HG02623 (cell line): ENCODE data around the gene CYP26B1.

ENCODE experiments used
- ATAC-seq: cut with Tn5 transposase; IDR thresholded peaks from one replicate; pipeline ENCODE4 v1.9.1; 2021; ENCODE audit warnings: moderate library complexity; ENCODE audit not compliant: unreplicated experiment

CYP26B1 gene

GRCh38 chr2:72147303-72147971, at the start of gene CYP26B1:
Gene CYP26B1 (minus strand): TSS chr2:72147862. CDS start chr2:72147834, 28 bp downstream.
- no peak for ATAC-seq

DNA sequence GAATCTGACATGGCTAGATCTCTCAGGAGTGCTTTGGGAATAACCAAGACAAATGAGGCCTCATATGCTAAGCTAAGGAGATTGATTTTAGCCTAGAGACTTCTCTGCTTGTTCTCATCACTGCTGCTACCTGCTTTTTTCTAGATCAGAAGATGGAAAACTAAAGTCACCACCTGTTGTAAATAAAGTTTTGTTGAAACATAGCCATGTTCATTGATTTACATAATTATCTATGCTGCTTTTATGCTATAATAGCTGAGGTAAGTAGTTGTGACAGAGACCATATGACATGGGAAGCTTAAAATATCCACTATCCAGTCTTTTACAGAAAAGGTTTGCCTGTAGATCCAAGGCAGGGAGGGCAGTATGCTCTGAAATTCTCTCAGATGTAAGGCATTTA, 46.1 kb upstream of the CYP26B1 start:
- ATAC-seq: no peak

DNA sequence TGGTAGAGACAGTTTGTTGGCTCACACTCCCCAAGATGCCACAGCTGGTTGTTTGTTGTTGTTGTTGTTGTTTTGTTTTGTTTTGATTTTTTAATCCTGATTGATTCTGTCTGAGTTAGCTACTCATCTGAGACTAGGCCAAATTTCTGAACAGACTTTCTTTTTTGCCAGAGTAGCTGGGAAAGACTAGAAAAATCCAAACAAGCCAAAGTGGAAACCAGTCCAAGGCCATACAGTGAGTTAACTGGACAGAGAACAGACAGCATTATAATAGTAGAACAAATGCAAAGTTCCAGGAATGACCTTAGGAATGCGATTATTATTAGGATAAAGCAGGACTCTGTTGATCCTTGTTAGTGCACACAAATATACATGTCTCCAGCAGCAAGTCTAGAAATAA, 43.8 kb upstream of the CYP26B1 start:
- ATAC-seq: no peak

GRCh38 chr2:72185206-72185605, 37.5 kb upstream of the CYP26B1 start:
- ATAC-seq: no peak

- ATAC-seq: no peak
Measured at GRCh38 chr2:72183466-72183865, 35.8 kb upstream of the CYP26B1 start.

- no peak for ATAC-seq
Measured at GRCh38 chr2:72183016-72183415, 35.4 kb upstream of the CYP26B1 start.

DNA sequence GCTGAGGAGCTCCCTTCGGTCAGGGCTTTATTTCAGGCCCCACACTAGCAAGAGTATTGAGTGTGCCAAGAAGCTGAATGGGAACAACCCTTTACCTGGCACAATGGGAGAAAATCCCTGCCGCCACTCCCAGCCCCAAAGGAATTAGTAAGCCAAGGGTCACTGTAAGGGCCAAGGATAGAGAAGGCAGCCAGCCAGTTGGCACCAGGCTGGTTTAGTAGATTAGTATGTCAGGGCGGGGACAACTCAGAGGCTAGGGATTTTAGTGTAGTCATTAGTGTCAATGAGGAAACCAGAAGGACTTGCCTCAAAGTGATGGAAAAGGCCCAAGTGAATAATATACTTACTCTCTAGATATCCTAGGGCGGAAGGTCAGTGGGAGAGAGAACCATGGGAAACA, 34.9 kb upstream of the CYP26B1 start:
- ATAC-seq: no peak

DNA sequence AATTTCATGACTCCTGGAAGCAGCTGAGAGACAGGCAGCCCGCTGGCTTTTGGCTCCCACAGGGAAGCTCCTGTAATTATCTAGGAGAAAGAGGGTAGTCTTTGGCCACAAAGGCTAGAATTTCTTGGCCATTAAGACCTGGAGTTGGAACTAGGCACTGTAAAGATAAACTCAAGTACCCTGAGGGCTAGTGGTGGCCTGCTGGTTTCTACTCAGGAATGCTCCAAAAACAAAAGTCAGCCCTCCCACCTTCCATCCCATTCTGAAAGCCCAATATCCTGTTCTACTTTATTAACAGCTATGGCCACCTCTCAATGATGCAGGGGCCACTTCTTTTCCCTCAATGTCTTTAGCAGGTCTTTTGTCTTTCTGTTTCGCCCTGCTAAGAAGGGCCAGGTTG, 34.0 kb upstream of the CYP26B1 start:
- ATAC-seq: no peak

DNA sequence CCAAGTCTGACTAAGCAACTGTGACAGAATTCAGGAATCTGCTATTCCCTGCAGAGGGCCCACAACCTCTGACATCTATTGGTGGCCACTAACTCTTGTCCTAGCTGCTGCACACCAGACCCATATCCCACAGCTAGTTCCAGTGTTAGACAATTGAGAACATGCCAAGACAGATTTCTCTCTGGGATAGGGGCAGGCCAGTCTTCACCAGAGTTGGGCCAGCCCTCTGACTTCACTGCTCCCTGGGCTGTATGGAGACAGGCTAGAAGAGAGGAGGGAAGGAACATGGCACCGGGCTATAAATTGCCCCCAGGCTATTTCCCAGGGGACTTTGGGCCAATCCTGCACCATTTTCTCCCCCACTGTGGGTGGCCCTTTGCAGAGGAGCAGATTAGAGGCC, 32.7 kb upstream of the CYP26B1 start:
- ATAC-seq: no peak

GRCh38 chr2:72178551-72178950, 30.9 kb upstream of the CYP26B1 start:
- no peak for ATAC-seq

DNA sequence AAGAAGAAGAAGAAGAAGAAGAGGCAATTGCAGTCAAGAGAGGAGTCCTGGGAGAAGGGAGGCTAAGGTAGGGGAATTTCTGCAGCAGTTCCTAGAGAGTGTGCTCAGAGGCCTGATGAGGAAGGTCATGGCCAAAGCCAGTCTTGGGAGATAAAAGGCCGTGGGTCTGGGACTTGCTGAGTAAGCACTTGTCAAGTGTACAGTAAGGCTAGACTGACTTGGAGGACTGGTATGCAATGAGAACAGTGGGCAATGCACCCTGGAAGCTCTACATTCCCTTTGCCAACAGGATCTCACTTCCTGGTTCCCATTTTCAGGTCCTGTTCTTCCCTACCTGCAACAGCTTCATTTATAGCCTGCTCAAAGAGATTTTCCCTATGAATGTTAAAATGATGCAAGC, 28.6 kb upstream of the CYP26B1 start:
- ATAC-seq: no peak

- ATAC-seq: no peak
Measured at GRCh38 chr2:72175636-72176035, 28.0 kb upstream of the CYP26B1 start.

DNA sequence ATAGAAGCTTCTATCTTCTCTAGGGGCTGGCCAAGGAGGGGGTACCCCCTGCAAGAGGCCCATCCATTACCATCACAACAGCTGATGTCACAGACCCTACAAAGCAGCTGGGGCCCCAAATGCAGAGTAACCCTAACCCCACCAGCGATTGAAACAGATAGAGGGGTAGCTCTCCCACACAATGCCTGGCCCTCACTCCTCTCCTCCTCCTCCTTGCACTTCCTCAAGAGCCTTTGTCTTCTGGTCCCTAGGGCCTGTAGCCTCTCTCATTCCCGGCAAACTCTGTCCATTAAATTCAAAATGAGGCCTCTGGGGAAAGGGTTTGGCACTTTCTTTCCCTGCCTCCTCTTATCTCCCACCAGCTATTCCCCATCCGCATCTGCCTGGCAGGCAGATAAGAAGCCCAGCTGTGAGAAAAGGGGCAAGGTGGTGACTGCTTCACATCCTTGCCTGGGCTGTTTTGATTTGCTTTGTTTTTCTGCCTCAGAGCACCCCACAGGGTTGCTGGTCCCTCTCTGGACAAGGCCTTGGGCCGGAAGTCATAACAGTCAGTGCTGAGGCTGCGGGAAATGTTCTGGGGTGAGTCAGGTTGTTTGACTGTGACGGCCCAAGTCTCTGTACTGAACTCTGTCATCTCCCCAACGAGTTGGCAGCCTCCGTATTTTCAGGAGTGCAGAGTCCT, 26.1 kb upstream of the CYP26B1 start:
- no peak for ATAC-seq

GRCh38 chr2:72172478-72172877, 24.8 kb upstream of the CYP26B1 start:
- ATAC-seq: no peak

GRCh38 chr2:72166279-72166678, 18.6 kb upstream of the CYP26B1 start:
- no peak for ATAC-seq

GRCh38 chr2:72165792-72166191, 18.1 kb upstream of the CYP26B1 start:
- ATAC-seq: no peak

GRCh38 chr2:72162574-72162973, 14.9 kb upstream of the CYP26B1 start:
- no peak for ATAC-seq

DNA sequence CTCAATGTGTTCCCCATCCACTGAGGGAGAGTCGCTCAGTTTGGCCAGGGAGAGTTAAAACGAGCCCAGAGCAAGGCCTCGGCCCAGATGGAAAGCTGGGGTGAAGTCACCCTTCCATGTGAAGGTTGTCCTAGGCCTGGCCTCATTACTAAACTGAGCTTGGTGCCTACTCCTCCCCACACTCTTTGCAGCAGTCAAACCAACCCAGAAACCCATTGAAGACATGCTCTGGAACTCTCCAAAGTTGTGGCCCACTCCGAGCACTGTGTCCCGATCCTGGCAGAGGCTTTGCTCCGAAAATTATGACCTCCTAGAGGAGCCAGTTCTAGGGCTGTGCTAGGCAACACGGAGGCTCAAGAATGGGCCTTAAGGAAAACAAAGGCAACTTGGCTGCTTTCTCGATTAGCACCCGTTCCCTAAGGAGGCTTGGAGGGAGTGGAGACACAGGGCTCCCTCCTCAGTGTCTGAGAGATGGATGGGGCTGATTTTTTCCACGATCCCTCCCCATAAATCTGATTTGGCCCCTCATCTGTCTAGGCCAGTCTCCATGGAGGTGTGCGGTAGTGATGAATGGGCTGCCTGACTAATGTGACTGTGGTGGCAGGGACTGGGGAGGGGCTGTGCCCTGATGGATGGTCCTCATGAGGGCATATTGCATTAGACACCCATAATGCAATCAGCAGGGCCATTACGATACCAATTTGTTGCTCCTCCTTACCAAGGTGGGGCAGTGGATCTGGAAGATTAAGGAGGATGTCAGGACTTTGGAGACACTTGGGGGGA, 11.7 kb upstream of the CYP26B1 start:
- no peak for ATAC-seq

- ATAC-seq: no peak
Measured at GRCh38 chr2:72157871-72158771, 10.5 kb upstream of the CYP26B1 start.

GRCh38 chr2:72156872-72157271, 9.2 kb upstream of the CYP26B1 start:
- no peak for ATAC-seq

DNA sequence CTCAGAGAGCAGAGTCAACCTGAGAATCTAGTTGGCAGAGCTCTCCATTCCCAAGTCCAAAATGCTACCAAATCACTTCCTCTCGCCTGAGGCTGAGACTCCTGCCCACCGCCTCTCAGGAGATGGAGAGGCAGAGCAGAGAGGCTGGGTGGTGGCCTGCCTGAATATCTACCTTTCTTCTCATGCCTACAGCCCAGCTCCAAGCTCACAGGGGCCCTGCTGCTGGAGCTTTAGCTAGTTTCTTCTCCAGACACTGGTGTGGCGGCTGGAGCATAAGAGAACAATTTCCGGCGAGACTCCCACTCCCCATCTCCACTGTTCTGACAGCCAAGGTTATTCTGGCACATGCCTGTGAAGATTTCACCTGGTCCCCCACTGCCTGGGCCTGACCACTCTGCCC, 8.1 kb upstream of the CYP26B1 start:
- no peak for ATAC-seq
